Inflammatory macrophage treated with lipopolysaccharide for 1 hour (primary cell): ENCODE measurements around the gene PRIM1.
A peak's percentile ranks its signal among the peaks of the same experiment; 100 is the strongest.
"Not testable (repeated sequence)": the region's sequence is repeated elsewhere in the genome, so short reads cannot be mapped to it uniquely, and the experiment has no call there.

Experiments used
- DNase-seq, 2 donors: peaks; one replicate each; pipeline ENCODE4 v3.0.0-alpha.2; 2020 to 2022

PRIM1 gene

GRCh38 chr12:56716933-56717880 is 34.9 kb downstream of the PRIM1 start:
- no peak for DNase-seq

GRCh38 chr12:56716458-56716857 is 35.7 kb downstream of the PRIM1 start:
- no peak for DNase-seq

- no peak for DNase-seq
These were observed 36.3 kb downstream of the PRIM1 start for GRCh38 chr12:56715798-56716197.

GRCh38 chr12:56714431-56714929 is 37.6 kb downstream of the PRIM1 start:
- no peak for DNase-seq

- no peak for DNase-seq
These were observed 38.8 kb downstream of the PRIM1 start for GRCh38 chr12:56713345-56713744.

- peak in 1 of 2 donors; percentile 34 for DNase-seq
These were observed 42.3 kb downstream of the PRIM1 start for GRCh38 chr12:56709759-56710376.

- DNase-seq: not testable (repeated sequence)
These were observed 47.6 kb downstream of the PRIM1 start for GRCh38 chr12:56704522-56704921.

- peak; percentile 55 to 74 for DNase-seq
These were observed 53.0 kb downstream of the PRIM1 start for GRCh38 chr12:56699020-56699661.

- DNase-seq: no peak
These were observed 56.6 kb downstream of the PRIM1 start for GRCh38 chr12:56695327-56696101.

- DNase-seq: no peak
These were observed 58.0 kb downstream of the PRIM1 start for GRCh38 chr12:56694161-56694560.

- DNase-seq: no peak
These were observed 63.3 kb downstream of the PRIM1 start for GRCh38 chr12:56688846-56689109.

GRCh38 chr12:56688129-56688845 is 63.8 kb downstream of the PRIM1 start, which contains the start of gene PTGES3:
Gene PTGES3, minus strand, starts transcription at chr12:56688284. Its CDS starts 285 bp downstream, at chr12:56687999.
- peak; percentile 97 to 98 for DNase-seq

- DNase-seq: peak; percentile 58 to 73
These were observed 64.6 kb downstream of the PRIM1 start for GRCh38 chr12:56687223-56688128.

GRCh38 chr12:56684745-56685359 is 67.3 kb downstream of the PRIM1 start:
- DNase-seq: no peak

- no peak for DNase-seq
These were observed 69.8 kb downstream of the PRIM1 start for GRCh38 chr12:56682323-56682722.
